ENCODE measurements around the gene ARHGAP28.
"Not testable (repeated sequence)": the region's sequence is repeated elsewhere in the genome, so short reads cannot be mapped to it uniquely, and the experiment has no call there.

The ARHGAP28 gene

DNA sequence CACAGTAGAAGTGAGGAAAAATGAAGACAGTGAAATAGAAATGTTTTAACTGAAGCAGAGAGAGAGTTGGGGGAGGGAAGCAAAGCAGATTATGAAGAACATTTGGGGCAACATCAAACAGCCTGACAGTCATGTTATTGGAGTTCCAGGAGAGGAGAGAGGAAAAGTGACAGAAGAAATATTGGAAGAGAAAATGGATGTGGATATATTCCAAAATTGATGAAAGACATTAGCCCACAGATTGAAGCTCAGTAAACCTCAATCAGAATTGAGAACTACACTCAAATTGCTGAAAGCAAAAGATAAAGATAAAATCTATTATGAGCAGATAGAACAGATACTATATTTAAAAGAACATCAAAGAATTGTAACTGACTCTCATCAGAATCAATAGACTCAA lies 90.8 kb downstream of the ARHGAP28 start:
- DNase-seq (ENCODE audit: low read depth), result no peak

DNA sequence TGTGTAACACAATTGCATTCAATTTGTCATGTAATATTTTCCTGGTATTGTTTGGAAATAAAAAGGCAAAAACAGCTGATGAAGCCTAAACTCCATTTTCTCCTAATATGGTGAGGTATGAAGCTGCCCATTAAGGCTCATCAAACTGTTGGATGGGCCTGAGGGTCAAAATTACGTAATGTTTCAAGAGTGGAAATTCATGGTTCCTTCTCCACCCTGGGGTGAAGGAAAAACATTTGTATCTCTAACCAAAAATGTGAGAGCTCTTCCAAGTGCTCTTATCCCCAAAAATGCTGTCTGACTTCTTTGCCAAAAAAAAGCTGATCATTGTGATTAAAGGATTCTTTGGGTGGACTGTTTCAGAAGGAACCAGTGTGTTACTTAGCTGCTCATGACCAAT lies 91.8 kb downstream of the ARHGAP28 start:
- DNase-seq (ENCODE audit: low read depth), result no peak

DNA sequence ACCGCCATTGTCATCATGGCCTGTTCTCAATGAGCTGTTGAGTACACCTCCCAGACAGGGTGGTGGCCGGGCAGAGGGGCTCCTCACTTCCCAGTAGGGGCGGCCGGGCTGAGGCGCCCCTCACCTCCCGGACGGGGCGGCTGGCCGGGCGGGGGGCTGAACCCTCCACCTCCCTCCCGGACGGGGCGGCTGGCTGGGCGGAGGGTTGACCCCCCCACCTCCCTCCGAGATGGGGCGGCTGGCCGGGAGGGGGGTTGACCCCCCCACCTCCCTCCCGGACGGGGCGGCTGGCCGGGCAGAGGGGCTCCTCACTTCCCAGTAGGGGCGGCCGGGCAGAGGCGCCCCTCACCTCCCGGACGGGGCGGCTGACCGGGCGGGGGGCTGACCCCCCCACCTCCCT lies 97.6 kb downstream of the ARHGAP28 start:
- DNase-seq (ENCODE audit: low read depth), result not testable (repeated sequence)

DNA sequence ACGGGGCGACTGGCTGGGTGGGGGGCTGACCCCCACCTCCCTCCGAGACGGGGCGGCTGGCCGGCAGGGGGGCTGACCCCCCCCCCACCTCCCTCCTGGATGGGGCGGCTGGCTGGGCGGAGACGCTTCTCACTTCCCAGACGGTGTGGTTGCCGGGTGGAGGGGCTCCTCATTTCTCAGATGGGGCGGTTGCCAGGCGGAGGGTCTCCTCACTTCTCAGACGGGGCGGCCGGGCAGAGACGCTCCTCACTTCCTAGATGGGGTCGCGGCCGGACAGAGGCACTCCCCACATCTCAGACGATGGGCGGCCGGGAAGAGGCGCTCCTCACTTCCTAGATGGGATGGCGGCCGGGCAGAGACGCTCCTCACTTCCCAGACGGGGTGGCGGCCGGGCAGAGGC lies 98.0 kb downstream of the ARHGAP28 start:
- not testable (repeated sequence) for DNase-seq (ENCODE audit: low read depth)

DNA sequence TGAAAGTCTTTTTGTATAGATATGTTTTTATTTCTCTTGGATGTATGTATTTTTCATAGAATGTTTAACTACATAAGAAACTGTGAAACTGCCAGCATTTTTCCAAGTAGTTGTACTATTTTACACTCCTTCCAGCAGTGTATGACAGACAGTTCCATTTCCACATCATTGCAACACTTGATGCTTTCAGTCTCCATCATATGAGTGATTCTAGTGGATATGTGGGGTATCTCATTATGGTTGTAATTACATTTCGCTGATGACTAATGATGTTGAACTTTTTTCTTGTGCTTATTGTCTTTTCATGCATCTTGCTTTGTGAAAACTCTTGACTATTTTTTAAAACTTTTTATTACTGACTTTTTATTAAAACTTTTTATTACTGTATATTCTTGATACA lies 101.4 kb downstream of the ARHGAP28 start:
- DNase-seq (ENCODE audit: low read depth), result no peak

DNA sequence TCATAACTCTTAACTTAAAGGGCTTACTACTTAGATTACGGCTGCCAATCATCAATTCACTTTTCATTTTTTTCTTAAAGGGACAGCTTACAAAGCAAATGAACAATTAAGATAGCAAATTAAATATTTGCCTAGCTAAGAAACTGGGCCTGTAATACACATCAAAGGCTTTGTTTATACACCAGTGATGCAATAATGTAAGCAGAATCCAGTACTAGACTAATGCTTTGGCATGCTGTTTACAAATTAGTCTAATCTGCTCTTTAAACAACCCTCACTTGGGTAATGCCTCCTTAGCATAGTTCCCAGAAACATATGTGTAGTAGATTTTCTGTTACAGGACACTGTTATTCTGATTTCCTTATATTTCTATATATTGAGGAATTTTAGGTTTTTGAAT lies 105.8 kb downstream of the ARHGAP28 start:
- DNase-seq (ENCODE audit: low read depth), result peak; percentile 37

DNA sequence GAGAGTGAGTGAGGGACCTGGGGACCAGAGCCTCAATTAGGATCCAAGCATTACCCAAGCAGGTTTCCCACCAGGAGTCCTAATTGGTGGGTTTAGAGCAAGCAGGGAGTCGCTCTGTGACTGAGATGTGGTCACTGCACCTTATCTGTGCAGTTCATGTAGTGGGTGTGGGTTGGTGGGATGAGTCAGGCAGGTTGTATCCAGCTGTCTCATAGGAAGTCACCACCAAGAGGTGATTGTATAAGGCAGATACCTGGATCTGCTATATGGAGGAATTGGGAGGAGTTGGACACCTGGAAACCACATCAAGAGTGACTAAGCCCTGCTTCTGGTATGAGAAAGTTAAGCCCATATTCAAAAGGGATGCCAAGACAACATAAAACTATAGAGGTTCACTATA lies 106.8 kb downstream of the ARHGAP28 start:
- DNase-seq (ENCODE audit: low read depth), result no peak

DNA sequence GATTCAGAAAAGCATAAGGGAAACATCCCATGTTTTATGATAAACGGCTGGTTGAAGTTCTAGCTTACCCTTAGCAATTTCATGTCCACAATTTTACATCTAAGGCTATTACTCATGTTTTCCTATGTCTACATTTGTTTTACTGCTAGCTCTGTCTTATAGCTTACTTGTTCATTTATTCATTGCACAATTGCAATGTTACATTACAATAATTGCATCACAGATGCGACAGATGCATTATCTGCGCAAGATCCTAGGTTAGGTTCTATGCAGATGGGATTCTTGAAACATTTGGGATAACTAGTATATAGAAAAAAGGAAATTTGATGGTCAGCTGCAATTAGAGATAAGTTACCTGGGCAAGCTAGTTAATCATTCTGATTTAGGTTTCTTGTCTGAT lies 108.4 kb downstream of the ARHGAP28 start:
- DNase-seq (ENCODE audit: low read depth), result no peak

DNA sequence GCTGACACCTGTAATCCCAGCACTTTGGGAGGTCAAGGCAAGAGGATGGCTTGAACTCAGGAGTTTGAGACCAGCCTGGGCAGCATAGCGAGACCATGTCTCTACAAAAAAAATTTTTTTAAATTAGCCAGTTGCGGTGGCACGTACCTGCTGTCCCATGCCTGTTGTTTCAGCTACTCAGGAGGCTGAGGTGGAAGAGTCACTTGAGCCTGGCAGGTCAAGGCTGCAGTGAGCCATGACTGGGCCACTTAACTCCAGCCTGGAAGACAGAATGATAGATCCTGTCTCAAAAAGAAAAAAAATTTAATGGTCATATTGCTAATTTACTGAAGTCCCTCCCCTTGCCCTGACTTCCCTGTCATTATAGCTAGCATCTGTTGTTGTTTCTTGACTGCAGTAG lies 112.6 kb downstream of the ARHGAP28 start:
- no peak for DNase-seq (ENCODE audit: low read depth)

DNA sequence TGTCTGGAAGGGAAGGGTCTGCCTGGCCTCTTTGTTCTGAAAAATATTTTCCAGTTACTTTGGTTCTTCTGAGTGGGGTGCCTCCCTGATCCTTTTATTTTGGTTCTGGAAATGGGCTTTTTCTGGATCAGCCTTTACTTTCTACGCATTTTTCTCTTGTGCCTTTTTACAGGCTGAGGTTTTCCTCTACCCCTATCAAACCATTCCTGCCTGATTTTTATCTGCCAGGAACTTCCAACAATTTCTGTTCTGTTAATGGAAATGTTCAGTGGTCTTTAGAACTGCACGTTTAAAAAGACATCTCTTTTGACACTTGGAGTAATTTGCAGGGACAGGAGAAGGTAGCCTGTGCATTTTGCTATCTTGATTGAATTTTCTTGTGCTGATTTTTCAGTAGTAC lies 113.8 kb downstream of the ARHGAP28 start:
- no peak for DNase-seq (ENCODE audit: low read depth)

DNA sequence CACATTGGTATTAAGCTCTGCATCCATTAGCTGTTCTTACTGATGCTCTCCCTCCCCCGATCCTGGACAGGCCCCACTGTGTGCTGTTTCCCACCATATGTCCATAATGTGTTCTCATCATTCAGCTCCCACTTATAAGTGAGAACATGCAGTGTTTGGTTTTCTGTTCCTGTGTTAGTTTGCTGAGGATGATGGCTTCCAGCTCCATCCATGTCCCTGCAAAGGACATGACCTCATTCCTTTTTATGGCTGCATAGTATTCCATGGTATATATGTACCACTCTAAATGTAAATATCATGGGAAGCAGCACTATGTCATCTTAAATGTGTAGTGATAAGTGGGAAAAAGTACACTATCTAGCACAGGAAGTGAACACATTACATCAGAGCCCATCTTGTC lies 116.0 kb downstream of the ARHGAP28 start:
- not testable (repeated sequence) for DNase-seq (ENCODE audit: low read depth)

DNA sequence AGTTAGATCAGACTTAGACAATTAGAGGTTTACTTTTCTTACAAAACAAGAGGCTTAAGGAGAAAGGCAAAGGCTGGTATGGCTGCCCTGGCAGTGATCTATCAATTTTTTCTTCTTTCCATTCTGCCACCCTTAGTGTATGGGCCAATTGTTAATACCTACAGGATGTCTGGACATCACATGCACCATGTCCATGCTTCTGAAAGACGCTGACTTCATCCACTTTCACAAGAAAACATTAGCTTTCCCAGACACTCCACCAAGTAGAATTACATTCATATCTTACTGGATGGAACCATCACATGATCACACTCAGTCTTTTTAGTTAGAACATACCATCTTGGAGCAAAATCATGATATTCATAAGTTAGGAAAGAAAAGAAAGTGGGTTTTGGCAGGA lies 120.9 kb downstream of the ARHGAP28 start:
- no peak for DNase-seq (ENCODE audit: low read depth)

DNA sequence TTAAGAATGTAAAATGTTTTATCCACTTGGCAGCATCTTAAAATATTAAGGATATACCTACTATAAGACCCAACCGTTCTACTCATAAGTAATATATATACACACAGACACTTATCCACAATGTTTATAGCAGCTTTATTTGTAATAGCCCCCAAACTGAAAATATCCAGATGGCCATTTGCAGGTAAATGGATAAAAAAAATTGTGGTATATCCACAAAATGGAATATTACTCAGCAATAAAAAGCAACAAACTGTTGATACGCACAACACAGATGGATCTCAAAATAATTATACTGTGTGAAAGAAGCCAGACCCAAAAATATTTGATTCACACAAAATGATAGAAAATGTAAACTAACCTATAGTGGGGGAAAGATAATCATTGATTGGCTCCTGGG lies 122.0 kb downstream of the ARHGAP28 start:
- no peak for DNase-seq (ENCODE audit: low read depth)

DNA sequence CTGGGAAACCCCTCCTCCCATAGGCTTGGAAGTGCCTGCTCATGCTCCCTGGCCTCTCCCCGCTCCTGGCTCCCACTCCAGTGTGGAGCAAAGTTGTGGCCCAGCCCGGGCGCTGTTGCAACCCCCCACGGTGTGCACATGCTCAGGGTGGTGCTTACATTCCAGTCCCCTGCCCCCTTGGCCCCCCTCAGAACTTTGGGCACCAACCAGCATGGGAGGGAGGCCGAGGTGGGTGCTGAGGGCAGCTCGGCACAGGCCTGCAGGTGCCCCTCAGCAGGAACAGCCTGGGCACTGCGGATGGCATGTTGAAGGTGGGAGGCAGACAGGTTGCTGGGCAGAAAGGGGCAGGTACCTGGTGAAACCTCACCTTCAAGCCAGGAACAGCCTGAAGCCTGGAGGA lies 125.3 kb downstream of the ARHGAP28 start:
- no peak for DNase-seq (ENCODE audit: low read depth)

DNA sequence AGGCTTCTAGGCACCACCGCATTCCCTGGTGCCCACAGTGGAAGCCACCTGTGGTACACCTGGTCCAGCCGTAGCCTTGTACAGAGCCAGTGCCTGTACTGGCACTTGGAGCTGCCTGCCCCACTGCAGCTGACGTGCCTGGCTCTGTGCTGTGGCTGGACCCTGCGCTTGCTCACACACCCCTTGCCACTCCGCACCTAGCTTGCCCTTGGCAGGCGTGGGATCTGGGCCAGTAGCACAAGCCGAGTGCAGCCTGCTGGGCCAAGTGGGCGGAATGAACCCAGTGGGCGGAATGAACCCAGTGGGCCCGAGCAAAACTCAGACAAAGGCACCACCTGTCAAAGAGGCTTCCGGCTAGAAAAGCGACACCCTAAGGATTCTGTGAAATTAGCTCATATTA lies 126.3 kb downstream of the ARHGAP28 start:
- no peak for DNase-seq (ENCODE audit: low read depth)

DNA sequence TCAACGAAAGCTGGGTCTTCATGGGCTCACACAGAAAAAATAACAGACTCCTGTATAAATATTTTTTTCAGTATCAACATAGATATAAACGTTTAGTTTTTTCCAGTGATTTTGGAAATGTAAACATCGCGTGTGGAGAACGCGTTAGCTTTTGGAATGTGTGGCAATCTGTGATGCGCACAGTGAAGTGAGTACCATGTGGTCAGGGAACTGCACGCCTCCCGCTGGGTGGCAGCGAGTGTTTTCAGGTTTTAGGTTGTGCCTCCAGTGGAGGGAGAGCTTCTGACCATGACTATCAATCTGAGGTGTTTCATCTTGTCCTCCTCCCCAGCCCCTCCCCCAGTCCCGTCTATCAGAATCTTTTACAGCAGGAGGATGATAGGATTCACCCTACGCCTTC lies 127.8 kb downstream of the ARHGAP28 start:
- no peak for DNase-seq (ENCODE audit: low read depth)

DNA sequence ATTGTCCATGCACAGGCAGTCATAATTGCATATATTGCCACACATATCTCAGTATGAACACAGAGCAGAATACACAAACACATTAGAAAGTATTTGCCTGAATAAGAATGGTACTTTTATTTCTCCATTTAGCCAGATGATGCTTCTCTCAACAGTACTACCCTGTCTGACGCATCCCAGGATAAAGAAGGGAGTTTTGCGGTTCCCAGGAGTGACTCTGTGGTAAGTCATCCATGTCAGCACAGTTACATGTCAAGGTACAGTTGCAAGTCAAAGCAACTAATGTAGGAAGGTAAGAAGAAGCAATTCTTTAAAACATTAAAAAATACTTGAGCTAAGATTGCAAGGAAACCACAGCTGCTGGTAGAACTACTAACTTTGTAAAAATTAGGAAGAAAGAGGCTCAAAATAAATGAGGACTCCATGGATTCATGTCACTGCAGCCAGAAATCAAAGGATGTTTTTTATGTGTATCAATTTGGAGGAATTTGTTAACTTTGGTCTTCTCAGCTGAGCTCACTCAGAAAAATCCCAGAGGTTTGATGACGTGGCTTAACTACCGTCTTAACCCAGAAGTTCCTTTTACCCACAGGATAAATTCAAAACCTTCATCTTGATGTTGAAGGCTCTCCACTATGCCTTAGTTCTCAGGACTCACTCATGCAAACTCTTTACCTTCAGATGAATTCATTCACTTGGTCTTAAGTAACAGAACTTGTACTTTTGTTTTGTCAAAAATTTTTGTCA lies 130.3 kb downstream of the ARHGAP28 start:
- no peak for DNase-seq (ENCODE audit: low read depth)

DNA sequence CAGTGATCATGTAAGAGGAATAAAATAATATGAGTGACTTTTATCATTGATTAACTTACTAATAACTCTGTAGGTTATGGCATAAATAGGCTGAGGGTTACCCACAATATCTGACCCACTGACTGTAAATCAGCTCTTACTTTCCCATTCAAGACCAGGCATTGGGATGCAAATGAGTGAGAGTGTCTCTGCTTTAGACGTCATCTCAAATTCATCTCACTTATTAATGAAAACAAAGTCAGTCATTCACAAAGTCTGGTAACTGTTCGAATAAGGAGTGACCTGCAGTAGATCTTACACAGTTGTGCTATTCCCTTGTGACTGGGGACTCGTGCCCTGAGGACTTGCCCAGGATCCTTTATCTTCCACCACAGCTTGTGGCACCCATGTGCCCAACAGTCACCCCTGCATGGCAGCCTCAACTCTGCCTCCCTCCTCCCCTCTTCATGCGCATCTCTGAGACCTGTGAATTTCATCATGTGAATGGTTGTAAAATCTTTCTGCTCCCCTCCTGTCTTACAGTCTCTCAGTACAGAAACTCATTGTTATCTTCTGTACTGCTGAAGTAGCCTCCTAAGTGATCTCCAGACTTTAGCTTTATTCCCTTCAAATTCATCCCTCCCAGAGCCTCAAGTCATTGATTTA lies 131.4 kb downstream of the ARHGAP28 start:
- no peak for DNase-seq (ENCODE audit: low read depth)

DNA sequence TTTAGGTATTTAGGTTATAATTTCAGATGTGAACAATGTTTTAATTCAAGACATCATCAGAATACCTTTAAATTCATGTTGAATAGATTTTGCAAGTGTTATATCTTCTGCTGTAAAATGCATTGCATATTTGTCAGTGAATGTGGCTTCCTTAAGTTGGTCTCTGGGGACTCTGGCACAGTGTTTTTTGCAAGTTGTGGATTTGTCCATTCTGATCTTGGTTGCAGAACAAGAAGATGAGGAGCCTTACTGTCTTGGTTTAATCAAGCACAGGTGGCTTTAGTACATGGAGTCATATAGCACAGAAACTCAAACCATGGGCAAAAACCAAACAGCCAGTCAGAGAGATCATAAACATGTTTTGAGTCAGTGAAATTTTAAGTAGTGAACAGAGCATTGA lies 135.7 kb downstream of the ARHGAP28 start:
- DNase-seq (ENCODE audit: low read depth), result no peak

DNA sequence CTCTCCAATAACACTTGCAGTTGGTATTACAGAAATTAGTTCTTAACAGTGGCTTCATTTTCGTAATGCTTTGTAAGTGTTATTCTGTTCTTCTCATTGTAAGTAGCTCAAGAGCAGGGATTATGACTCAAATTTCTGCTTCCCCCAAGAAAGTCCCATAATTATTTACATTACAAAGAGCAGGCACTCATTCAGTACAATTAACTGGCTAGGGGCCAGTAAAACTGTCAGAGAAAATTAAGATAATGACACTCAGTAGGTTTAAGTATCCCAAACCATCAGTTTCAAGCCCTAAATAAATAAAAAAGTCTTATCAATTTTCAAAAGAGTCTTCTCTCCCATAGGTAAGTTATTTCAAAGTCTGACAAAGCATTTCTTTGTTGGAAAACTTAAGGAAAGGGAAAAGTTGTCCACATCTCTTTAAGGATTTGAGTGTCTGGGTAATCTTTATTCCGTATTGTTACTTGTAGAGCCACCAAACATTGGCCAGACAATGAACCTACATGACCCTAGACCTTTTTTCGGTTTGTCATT lies 137.1 kb downstream of the ARHGAP28 start:
- no peak for DNase-seq (ENCODE audit: low read depth)

DNA sequence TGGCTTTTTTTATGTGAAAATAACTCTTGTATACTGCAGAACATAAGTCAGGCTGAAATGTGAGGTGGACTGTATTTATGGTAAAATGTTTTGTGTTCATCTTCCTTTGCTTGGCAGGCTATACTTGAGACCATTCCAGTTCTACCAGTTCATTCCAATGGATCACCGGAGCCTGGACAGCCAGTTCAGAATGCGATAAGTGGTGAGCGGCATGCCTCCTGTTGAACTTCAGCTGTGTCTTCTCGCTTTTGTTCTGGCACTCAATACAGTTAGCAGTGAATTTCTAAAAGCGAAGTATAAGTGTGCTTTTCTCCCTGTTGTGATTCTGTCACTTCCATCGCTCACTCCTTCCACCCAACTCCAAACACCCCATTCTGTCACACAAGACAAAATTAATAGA lies 138.5 kb downstream of the ARHGAP28 start:
- no peak for DNase-seq (ENCODE audit: low read depth)

DNA sequence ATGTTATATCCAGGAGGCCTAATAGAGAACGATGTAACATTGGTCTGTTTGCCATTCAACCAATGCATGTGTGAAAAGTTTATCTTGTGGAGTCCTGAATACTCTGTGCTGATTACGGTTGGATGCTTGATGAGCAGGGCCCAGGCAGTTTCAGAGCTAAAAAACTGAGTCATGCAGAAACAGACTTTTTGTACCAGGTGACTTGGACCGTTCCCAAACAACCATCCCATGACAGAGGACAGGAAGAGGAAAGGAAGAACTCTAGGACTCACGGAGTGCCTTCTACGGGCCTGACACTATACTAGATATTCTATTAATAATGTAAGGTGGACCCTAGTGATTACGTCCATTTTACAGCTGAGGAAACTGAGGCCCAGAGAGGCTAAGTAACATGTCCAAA lies 142.1 kb downstream of the ARHGAP28 start:
- DNase-seq (ENCODE audit: low read depth), result no peak

DNA sequence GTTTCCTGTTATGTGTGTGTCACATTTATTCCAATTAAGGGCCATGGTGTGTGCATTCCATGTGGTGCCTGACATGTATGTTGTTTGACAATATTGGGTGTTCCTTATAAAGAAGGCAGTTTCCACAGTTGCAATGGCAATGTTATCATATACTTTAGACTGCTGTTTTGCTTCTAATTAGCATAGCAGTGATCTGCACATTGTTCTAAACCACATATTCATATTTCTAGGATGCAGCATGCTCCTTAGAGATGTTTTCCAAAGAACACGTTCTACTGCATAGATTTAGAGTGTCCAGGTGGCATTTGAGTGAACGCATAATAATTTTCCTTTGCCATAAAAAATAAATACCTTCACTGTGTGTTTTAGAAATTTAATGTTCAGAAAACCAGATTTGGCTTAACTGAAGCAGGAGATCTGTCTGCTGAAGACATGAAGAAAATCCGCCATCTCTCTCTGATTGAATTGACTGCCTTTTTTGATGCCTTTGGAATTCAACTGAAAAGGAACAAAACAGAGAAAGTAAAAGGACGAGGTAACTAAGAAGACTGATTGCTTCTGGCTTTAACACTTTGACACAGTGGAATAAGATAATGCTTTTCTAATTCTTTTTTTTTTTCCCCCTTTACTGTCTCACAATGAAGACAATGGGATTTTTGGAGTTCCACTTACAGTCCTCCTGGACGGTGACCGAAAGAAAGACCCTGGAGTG lies 143.7 kb downstream of the ARHGAP28 start:
- no peak for DNase-seq (ENCODE audit: low read depth)

All from iris pigment epithelial cell (primary cell).